Right lobe of liver (tissue), 4 donors: ENCODE results near the gene FOXJ3.

Source experiments
- POLR2A ChIP-seq: fragments of 450-650 bp; IDR thresholded peaks from one replicate; pipeline ENCODE4 v1.6.1; 2017; ENCODE audit warnings: antibody characterized with exemption, mild to moderate bottlenecking
- TF ChIP-seq, protein P1 (sequence below), 4 donors: fragments of 200-600 bp in 3 of 4; fragments of 450-650 bp in 1 of 4; IDR thresholded peaks; one replicate each; pipeline versions ENCODE4 v1.5.1 to v1.8.0; 2016 to 2022; ENCODE audit warnings: antibody characterized with exemption in 4 of 4, mild to moderate bottlenecking in 2 of 4
- donor health status: DM: no; HTN: no; CAD: no.
- donor health status: DM: no; HTN: no; CAD: no.
- donor health status: DM: no; HTN: yes; CAD: no.

DNA sequence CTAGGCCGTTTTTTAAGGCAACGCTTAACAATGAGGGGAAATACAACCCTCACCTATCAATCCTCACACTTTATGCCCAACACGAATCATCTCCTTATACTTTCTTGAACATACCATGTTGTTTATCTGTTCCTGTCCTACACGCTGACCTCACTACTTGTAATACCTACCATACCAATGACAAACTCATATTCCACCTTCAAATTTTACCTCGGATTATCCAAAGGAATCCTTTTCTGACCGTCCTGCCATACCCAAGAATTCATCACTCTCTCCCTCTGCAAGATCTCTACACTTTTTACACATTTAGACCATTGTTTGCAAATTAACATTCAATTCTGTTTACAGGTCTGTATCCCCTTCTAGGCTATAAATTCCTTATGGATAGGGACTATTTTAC is 106.1 kb downstream of the FOXJ3 start:
- TF ChIP-seq, protein P1, sequence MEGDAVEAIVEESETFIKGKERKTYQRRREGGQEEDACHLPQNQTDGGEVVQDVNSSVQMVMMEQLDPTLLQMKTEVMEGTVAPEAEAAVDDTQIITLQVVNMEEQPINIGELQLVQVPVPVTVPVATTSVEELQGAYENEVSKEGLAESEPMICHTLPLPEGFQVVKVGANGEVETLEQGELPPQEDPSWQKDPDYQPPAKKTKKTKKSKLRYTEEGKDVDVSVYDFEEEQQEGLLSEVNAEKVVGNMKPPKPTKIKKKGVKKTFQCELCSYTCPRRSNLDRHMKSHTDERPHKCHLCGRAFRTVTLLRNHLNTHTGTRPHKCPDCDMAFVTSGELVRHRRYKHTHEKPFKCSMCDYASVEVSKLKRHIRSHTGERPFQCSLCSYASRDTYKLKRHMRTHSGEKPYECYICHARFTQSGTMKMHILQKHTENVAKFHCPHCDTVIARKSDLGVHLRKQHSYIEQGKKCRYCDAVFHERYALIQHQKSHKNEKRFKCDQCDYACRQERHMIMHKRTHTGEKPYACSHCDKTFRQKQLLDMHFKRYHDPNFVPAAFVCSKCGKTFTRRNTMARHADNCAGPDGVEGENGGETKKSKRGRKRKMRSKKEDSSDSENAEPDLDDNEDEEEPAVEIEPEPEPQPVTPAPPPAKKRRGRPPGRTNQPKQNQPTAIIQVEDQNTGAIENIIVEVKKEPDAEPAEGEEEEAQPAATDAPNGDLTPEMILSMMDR (IDR thresholded peaks at IDR 0.05): no peak
- TF ChIP-seq POLR2A: no peak
